BLaER1 treated with 17β-estradiol and CSF1 and Interleukin-3, amounts not matched to agents 10 nM and 100 nM (cell line): ENCODE results near the gene ZFPM1.

Source experiments
- H3K27ac ChIP-seq, 11 experiments: shearing (Covaris generic); formaldehyde crosslinking; 2 replicates each; pipeline ENCODE4 v1.8.1; 2022
- H3K27me3 ChIP-seq, 11 experiments: shearing (Covaris generic); formaldehyde crosslinking; 2 replicates each; pipeline ENCODE4 v1.8.1; 2022
- H3K36me3 ChIP-seq, 11 experiments: shearing (Covaris generic); formaldehyde crosslinking; 2 replicates each; pipeline ENCODE4 v1.8.1; 2022
- H3K4me1 ChIP-seq, 10 experiments: shearing (Covaris generic); formaldehyde crosslinking; 2 replicates each; pipeline ENCODE4 v1.8.1; 2022
- H3K4me2 ChIP-seq, 11 experiments: shearing (Covaris generic); formaldehyde crosslinking; 2 replicates each; pipeline ENCODE4 v1.8.1; 2022
- H3K4me3 ChIP-seq, 10 experiments: shearing (Covaris generic); formaldehyde crosslinking; 2 replicates each; pipeline ENCODE4 v1.8.1; 2022
- H3K9ac ChIP-seq, 11 experiments: shearing (Covaris generic); formaldehyde crosslinking; 2 replicates each; pipeline ENCODE4 v1.8.1; 2022
- H3K9me3 ChIP-seq, 11 experiments: shearing (Covaris generic); formaldehyde crosslinking; replicated peaks in 1 of 11; 2 replicates each; pipeline ENCODE4 v1.8.1; 2022
- H4K20me1 ChIP-seq, 11 experiments: shearing (Covaris generic); formaldehyde crosslinking; 2 replicates each; pipeline ENCODE4 v1.8.1; 2022
- Cebpa-rat ChIP-seq, 11 experiments: shearing (Covaris generic); IDR thresholded peaks; 2 replicates each; pipeline ENCODE4 v1.8.1; 2022

ZFPM1 gene

DNA sequence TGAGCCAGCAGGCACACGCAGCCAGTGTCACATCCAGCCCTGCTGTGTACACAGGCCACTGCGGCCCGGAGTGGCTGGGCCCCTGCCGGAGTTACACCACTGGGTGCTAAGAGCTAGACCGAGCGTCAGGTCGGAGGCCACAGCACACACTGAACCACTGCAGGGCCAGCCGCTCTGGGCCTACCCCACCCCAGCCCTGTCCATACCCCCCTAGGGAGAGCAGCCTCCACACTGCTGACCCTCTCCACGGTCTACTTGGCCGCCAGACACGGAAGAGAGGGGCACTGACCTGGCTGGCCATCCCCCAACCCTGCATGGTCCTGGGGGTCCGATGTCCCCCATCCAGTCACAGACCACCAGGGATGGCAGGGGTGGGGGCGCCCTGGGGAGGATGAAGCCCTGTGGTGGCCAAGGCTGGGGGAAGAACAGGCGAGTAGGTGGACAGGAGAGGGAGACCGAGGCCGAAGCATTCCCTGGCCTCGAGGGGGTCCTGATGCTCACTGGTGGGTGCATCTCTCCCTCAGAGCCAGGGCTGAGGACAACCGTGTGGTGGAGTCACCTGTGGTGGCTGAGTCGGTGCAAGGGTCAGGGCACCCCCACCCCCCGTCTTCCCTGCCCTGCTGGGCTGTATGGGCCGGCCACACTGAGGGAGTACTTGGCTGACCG, 82.2 kb downstream of the ZFPM1 start:
- peak overlapping the region; percentile 92 to 100 (median 97) for H3K4me2 ChIP-seq

DNA sequence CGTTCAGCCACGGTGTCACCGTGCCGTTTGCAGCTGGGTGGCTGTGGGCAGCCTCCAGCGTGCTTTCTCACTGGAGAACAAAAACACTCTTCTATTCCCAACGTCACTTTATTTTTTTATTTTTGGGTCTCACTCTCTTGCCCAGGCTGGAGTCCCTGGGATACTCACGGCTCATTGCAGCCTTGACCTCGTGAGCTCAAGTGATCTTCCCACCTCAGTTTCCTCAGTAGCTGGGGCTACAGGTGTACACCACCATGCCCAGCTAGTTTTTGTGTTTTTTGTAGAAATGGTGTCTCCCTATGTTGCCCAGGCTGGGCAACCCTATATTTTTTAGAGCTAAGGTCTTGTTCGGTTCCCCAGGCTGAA, 82.8 kb downstream of the ZFPM1 start:
- H3K36me3 ChIP-seq, result peaks cover 0 to 11% (median 0%) of the 10 kb centered on the region in 11 experiments; a peak in 1 of 22 replicates

More for the DNA sequence above, 82.2 kb downstream of the ZFPM1 start:
- peak overlapping the region; percentile 90 to 98 (median 94) for H3K9ac ChIP-seq
- H3K27me3 ChIP-seq, result no peaks in the 10 kb centered on the region
- H4K20me1 ChIP-seq, result peaks cover 0 to 34% (median 14%) of the 10 kb centered on the region in 11 experiments; a peak in 12 of 22 replicates
- no peaks in the 10 kb centered on the region for H3K9me3 ChIP-seq
- TF ChIP-seq Cebpa-rat (IDR thresholded peaks at IDR 0.05), result no peak
- peak overlapping the region in 9 of 11 experiments; percentile 89 to 98 (median 95); a peak in 18 of 22 replicates for H3K27ac ChIP-seq
- peaks cover 18 to 59% (median 44%) of the 10 kb centered on the region in 10 experiments for H3K4me1 ChIP-seq
- peak overlapping the region; percentile 66 to 86 (median 78) for H3K4me3 ChIP-seq
- peaks cover 0 to 11% (median 0%) of the 10 kb centered on the region in 11 experiments; a peak in 1 of 22 replicates for H3K36me3 ChIP-seq

GRCh38 chr16:88536510-88536909, 83.4 kb downstream of the ZFPM1 start:
- no peak for TF ChIP-seq Cebpa-rat (IDR thresholded peaks at IDR 0.05)
- H4K20me1 ChIP-seq, result peaks cover 0 to 31% (median 12%) of the 10 kb centered on the region in 11 experiments; a peak in 11 of 22 replicates
- H3K4me1 ChIP-seq, result peaks cover 10 to 47% (median 32%) of the 10 kb centered on the region in 10 experiments
- no peak overlapping the region for H3K9ac ChIP-seq
- H3K4me2 ChIP-seq, result no peak overlapping the region
- H3K9me3 ChIP-seq, result no peaks in the 10 kb centered on the region
- no peak overlapping the region for H3K4me3 ChIP-seq
- H3K36me3 ChIP-seq, result peaks cover 0 to 11% (median 0%) of the 10 kb centered on the region in 11 experiments; a peak in 1 of 22 replicates
- no peak overlapping the region for H3K27ac ChIP-seq
- H3K27me3 ChIP-seq, result no peaks in the 10 kb centered on the region

More for the DNA sequence above, 82.8 kb downstream of the ZFPM1 start:
- Histone ChIP-seq H3K9me3 (no peaks in the 10 kb centered on the region), H3K27me3 (no peaks in the 10 kb centered on the region), H3K4me1 (peaks cover 17 to 53% (median 39%) of the 10 kb centered on the region in 10 experiments), H4K20me1 (peaks cover 0 to 33% (median 14%) of the 10 kb centered on the region in 11 experiments; a peak in 11 of 22 replicates), H3K4me3 (no peak overlapping the region), H3K27ac (0 out of 22 replicates have a peak overlapping the region, but pooled peaks of 2 of the 11 experiments have one; percentile 94 to 98), H3K4me2 (peak overlapping the region; percentile 92 to 100 (median 97); a peak in 21 of 22 replicates), H3K9ac (peak overlapping the region in 5 of 11 experiments; percentile 91 to 98 (median 94); a peak in 7 of 22 replicates)
- no peak for TF ChIP-seq Cebpa-rat (IDR thresholded peaks at IDR 0.05)

- Histone ChIP-seq H3K27ac (no peak overlapping the region), H4K20me1 (peaks cover 0 to 31% (median 9%) of the 10 kb centered on the region in 11 experiments; a peak in 11 of 22 replicates), H3K4me1 (peaks cover 10 to 44% (median 26%) of the 10 kb centered on the region in 10 experiments), H3K36me3 (peaks cover 0 to 5% (median 0%) of the 10 kb centered on the region in 11 experiments; a peak in 1 of 22 replicates), H3K9ac (no peak overlapping the region), H3K9me3 (peaks cover 2 to 5% (median 4%) of the 10 kb centered on the region in 11 experiments; a peak in 20 of 22 replicates), H3K4me2 (no peak overlapping the region), H3K27me3 (no peaks in the 10 kb centered on the region), H3K4me3 (no peak overlapping the region)
- no peak for TF ChIP-seq Cebpa-rat (IDR thresholded peaks at IDR 0.05)
Observed at GRCh38 chr16:88536971-88537751, 84.1 kb downstream of the ZFPM1 start.

DNA sequence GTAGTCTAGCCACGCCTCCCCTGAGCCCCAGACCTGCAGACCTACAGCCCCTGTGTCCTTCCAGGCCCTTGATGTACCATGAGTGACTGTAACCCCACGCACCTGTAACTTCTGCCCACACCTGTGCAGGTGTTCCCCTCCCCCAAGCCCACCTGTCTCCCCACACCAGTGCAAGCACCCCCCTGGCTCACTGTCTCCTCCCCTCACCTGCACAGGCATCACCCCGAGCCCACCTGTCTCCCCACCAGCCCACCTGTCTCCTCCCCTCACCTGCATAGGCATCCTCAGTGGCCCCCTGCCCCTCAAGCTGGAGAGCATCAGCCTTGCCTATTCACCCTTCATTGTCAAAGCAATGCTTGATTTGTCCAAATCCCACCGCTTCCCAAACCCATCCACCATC, 84.8 kb downstream of the ZFPM1 start:
- H3K4me2 ChIP-seq, result no peak overlapping the region
- H3K4me1 ChIP-seq, result peaks cover 10 to 37% (median 21%) of the 10 kb centered on the region in 10 experiments
- no peak overlapping the region for H3K9ac ChIP-seq
- H3K36me3 ChIP-seq, result no peaks in the 10 kb centered on the region
- H3K9me3 ChIP-seq, result peaks cover 9 to 12% (median 11%) of the 10 kb centered on the region in 11 experiments
- H3K4me3 ChIP-seq, result no peak overlapping the region
- H3K27me3 ChIP-seq, result no peaks in the 10 kb centered on the region
- H3K27ac ChIP-seq, result no peak overlapping the region
- no peak for TF ChIP-seq Cebpa-rat (IDR thresholded peaks at IDR 0.05)
- H4K20me1 ChIP-seq, result peaks cover 0 to 31% (median 9%) of the 10 kb centered on the region in 11 experiments; a peak in 11 of 22 replicates

DNA sequence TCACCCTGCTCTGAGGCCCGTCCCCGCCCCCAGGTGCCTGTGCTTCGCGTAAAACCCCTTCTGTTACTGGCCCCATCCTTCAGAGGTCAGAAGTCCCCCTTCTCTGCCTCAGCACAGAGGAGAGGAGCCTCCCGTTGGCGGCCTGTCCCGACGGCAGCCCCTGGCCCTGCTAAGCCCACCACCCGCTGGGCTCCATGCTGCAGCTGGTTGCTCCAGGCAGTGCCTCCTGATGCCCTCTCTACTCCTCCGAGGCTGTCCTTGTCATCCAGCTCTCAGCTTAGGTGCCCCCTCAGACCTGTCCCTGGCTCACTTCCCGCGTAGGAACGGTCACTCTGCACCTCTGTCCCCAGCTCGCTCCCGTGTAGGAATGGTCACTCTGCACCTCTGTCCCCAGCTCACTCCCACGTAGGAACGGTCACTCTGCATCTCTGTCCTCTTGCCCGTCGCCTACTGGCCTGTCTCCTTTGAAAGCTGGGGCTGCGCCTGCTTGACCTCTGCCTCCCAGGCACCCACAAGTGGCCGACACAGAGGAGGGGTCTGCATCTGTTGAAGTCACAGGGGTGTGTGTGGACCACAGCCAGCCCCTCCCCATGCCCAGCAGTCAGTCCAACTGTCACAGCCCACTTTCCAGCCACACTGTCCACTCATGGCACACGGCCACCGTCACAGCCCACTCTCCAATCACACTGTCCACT, 85.4 kb downstream of the ZFPM1 start:
- TF ChIP-seq Cebpa-rat (IDR thresholded peaks at IDR 0.05), result no peak
- H3K9ac ChIP-seq, result no peak overlapping the region
- peaks cover 10 to 32% (median 17%) of the 10 kb centered on the region in 10 experiments for H3K4me1 ChIP-seq
- H3K4me3 ChIP-seq, result no peak overlapping the region
- H4K20me1 ChIP-seq, result peaks cover 0 to 31% (median 9%) of the 10 kb centered on the region in 11 experiments; a peak in 11 of 22 replicates
- H3K4me2 ChIP-seq, result no peak overlapping the region
- H3K9me3 ChIP-seq, result peaks cover 16 to 18% (median 17%) of the 10 kb centered on the region in 11 experiments
- no peak overlapping the region for H3K27ac ChIP-seq
- H3K27me3 ChIP-seq, result no peaks in the 10 kb centered on the region
- H3K36me3 ChIP-seq, result no peaks in the 10 kb centered on the region

DNA sequence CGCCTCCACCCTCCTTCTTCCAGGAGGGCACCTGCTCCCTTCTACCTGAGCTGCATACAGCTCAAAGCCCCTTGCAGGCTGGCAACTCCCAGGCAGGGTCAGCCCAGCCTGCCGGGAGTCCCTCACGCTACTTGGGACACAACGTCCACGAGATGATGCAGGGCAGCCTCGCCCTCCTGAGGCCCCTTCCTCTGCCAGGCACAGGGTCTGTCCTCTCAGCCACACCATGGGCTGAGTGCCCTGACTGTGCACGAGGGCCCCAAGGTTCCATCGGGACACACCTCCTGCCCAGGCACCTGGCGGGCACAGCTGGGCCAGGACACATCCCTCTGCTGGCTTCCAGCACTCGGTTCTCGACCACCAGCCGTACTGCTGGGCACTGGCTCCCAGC, 86.2 kb downstream of the ZFPM1 start:
- H3K36me3 ChIP-seq, result no peaks in the 10 kb centered on the region
- no peak overlapping the region for H3K4me3 ChIP-seq
- peaks cover 10 to 27% (median 13%) of the 10 kb centered on the region in 10 experiments for H3K4me1 ChIP-seq
- H3K4me2 ChIP-seq, result peak overlapping the region in 2 of 11 experiments; percentile 15 to 17; a peak in 1 of 22 replicates
- H3K27ac ChIP-seq, result no peak overlapping the region
- H3K9me3 ChIP-seq, result peaks cover 23 to 26% (median 25%) of the 10 kb centered on the region in 11 experiments
- H4K20me1 ChIP-seq, result peaks cover 0 to 31% (median 9%) of the 10 kb centered on the region in 11 experiments; a peak in 11 of 22 replicates
- no peak for TF ChIP-seq Cebpa-rat (IDR thresholded peaks at IDR 0.05)
- 0 out of 22 replicates have a peak overlapping the region, but pooled peaks of 1 of the 11 experiments have one; percentile 3 for H3K9ac ChIP-seq
- no peaks in the 10 kb centered on the region for H3K27me3 ChIP-seq

- H3K36me3 ChIP-seq, result no peaks in the 10 kb centered on the region
- H3K27me3 ChIP-seq, result no peaks in the 10 kb centered on the region
- no peak for TF ChIP-seq Cebpa-rat (IDR thresholded peaks at IDR 0.05)
- no peak overlapping the region for H3K27ac ChIP-seq
- H4K20me1 ChIP-seq, result peaks cover 0 to 30% (median 9%) of the 10 kb centered on the region in 11 experiments; a peak in 11 of 22 replicates
- H3K4me1 ChIP-seq, result peaks cover 9 to 26% (median 12%) of the 10 kb centered on the region in 10 experiments
- peaks cover 28 to 31% (median 30%) of the 10 kb centered on the region in 11 experiments for H3K9me3 ChIP-seq
- peak overlapping the region in 2 of 11 experiments; percentile 15 to 17; a peak in 2 of 22 replicates for H3K4me2 ChIP-seq
- H3K4me3 ChIP-seq, result no peak overlapping the region
- peak overlapping the region in 1 of 11 experiments; percentile 3; a peak in 1 of 22 replicates for H3K9ac ChIP-seq
Observed at GRCh38 chr16:88539652-88540345, 86.7 kb downstream of the ZFPM1 start.
